Activated CD4-positive, alpha-beta T cell treated with anti-CD3 and anti-CD28 coated beads, Interleukin-2, amount 50 U/mL, for 16 hours (primary cell): Measurements from ENCODE around the gene DAND5.

Experiments
- DNase-seq: peaks from one replicate; pipeline ENCODE4 v3.0.0-alpha.2; 2020

The DAND5 gene

DNA sequence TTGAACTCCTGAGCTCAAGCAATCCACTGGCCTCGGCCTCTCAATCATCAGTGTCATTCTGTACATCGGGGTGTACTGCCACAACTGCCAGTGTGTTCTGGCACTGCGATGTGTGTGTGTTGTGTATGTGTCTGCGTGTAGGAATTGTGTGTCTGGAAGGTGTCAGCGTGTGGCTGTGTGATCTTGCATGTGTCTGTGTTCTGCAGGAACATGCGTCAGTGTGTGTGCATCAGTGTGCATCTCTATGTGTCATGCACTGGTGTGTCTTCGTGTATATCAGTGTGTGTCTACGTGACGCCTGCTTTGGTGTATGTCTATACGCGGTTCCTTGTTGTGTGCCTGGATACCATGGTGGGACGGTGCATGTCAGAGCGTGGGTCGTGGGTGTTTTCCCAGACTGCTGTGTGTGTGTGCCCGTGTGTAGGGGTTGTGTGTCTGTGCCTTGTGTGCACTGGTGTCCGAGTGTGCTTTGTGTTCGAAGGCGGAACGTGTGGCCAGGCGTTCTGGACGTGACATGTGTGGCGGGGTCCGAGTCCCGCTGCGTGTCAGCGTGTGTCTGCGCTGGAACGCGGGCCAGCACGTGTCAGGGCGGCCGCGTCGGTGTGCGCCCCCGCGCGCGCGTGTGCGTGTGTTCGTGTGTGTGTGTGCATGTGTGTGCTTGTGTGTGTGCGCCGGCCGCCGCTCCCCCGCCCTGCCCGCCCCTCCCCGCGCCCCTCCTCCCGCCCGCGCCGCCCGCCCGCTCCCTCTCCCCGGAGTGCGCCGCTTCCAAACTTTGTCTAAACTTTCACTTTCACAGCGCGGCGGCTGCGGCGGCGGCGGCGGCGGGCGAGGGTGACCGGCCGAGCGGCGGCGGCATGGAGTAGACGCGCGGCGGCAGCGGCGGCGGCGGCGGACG lies 25.6 kb downstream of the DAND5 start, which contains the start of gene NFIX:
NFIX (plus strand) TSS at position 775 of the 895 bp plus-strand sequence. CDS start 363 bp downstream, outside the sequence.
- peak; percentile 16 for DNase-seq

DNA sequence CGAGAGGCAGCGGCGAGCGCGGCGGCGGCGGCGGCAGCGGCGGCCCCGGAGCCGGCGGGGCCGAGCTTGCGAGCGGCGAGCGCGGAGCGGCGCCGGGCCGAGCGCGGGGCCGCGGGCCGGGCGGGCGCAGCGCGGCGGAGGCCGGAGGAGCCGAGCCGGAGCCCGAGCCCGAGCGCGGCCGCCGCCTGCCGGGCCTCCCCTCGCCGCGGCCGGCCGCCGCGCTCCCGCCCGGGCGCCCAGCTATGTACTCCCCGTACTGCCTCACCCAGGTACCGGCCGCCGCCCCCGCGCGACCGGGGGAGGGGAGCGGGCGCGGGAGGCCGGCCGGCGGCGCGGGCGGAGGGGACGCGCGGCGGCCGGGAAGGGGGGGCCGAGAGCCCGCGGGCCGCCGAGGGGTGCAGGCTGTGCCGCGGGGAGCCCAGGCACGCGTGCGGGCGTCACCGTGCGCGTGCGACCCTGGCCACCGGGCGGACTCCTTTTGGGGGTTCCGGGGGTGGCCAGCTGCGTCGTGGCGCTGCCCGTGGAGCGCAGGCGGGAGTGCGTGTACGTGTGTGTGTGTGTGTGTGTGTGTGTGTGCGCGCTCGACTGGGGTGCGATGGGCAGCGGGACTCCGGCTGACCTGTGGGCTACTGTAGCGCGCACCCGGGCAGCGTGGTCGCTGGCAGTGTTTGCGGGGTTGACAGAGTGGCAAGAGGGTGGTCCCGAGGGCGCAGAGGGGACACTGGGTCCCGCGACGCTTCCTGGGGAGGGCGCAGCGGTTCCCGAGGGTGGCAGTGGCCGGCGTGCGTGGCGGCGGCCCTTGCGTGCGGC lies 26.4 kb downstream of the DAND5 start:
- DNase-seq: no peak

DNA sequence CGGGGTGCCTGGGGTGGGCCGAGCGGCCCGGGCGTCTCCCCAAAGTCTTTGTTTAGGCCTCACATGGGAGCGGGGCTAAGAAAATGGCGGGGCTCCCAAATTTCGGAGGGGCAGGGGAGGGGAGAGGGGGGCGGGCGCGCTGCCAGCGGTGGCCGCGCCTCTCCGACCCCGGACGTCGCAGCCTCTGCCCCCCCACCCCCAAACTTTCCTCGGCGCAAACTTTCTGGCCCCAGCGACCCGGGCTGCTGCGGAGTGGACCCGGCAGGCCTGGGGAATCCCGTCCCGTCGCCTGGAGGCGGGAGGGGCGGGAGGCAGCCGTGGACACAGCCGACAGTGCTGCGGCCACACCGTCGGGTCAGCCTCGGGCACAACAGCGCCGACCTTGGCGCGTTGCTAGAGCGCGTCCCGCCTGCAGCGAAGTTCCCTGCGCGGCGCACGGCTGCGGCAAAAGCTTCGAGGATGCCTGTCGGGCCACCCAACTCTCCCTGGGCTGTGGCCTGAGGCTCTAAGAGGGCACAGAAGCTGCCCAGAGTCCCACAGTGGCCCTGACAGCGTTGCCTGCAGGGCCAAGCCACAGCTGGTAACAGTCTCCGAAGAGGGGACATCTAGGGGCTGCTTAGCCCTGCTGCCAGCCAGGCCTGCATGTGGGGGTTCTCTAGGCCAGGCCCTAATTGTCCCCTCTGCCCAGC lies 27.2 kb downstream of the DAND5 start:
- DNase-seq: no peak

DNA sequence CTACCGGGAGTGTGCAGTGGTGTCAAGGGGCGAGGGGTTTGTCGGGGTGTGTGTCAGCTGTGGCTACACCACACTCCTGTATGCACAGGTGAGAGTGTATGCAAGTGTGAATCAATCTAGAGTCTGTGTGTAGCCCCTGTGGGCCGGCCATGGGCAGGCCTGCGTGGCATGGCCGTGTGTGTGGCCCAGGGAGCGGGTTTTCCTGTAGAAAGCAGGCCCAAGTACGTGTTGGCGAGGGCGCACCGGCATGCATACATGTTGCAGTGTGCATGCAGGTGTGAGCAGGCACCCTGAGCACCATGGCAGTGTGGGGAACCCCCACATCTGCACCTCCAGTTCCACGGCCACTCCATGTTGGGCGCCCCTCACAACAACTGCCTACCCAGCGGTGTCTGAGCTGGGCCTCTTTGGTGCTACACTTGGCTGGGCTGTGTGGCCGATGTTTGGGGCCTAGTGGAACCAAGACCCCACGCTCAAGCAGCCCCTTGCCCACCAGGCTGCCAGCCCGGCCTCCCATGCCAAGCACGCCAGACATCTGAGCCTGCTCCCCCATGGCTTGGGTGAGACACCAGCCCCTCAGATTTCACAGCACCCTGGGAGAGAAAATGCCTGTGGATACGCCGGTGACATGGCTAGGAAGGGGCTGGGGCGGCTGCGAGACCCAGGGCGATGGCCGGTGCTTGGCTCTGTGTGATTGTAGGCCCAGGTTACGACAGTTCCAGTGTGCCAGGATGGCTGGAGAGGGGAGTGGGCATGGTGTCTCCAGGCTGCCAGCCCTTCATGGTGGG lies 28.0 kb downstream of the DAND5 start:
- no peak for DNase-seq

DNA sequence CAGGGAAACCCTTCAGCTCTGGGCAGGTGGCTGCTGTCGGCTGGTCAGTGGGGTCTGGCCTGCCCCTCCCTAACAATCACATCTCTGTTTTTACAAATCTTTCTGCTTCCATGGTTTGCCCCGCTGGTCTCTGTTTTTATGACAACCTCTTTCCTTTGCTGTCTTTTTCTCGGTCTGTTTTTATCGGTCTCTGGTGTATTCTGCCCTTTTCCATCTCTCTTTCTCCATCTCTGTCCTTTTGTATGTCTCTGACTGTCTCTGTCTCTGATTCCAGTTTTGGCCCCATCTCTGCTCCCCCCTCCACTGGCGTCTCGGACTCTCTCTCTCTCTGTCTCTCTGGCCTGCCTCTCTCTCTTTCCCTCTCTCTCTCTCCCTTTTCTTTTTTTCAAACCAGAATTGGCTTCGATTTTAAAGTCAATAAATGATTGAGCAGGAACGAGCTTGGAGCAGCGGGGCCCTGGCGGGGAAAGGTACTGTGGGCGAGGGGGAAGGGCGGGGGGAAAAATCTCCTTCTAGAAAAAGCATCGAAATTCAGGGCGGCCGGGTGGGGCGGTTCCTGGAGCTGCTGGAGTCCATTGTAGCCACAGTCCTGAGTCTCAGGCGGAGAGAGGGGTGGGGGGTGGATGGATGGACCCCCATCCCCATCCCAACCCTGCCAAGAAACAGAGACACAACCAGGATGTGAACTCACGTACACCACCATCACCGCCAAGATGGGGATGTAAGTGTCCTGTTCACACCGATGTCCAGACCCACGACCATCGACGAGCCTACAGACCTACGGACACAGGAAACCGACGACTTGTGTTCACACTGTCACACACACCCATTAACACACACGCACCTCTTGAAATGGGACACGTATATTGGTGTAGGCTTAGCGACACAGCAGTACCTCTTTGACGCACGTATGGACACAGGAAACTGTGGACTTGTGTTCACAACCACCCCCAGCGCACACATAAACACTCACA lies 28.9 kb downstream of the DAND5 start:
- DNase-seq: no peak

DNA sequence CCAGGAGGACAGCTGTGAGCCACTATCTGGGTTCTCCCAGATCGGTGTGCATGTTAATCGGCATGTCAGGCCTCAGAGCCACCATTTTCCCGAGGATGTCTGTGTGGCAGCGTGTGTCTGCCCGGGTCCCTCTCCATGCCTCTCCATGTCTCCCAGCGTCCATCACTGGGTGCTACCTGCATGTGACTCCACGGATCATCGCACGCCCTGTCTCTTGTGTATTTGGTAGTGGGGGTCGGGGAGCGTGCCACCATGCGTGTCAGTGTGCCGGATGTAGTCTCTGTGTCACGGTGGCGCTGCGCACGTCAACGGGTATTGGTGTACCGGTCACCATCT lies 31.8 kb downstream of the DAND5 start:
- no peak for DNase-seq

DNA sequence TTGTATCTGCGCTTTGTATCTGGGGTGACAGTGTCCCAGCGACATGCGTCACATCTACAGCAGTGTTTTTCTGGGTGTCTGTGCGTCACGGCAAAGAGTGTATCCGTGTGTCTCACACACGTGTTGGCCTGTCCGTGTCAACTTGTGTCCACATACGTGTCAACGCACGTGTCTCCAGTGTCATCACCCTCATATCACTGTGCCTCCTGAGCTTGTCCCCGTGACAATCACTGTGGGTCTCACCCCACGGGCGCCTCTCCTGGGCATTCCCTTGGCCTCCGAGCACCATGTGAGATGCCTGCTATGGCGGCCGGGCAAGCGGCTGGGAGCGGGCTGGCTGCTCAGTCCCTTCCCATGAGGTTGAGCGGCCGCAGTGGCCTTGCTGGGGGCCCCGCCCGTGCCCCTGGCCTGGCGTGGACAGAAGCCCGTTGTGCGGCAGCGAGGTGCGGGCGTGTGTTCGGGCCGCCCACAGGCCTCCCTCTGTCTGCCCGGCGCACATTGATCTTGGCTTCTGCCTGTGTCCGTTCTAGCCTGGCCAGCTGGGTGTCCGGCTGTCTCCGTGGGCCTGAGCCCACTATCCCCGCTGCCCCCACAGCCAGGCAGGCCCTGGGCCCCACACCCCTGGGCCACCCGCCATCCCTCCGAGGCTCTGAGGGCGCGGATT lies 32.3 kb downstream of the DAND5 start:
- DNase-seq: no peak

DNA sequence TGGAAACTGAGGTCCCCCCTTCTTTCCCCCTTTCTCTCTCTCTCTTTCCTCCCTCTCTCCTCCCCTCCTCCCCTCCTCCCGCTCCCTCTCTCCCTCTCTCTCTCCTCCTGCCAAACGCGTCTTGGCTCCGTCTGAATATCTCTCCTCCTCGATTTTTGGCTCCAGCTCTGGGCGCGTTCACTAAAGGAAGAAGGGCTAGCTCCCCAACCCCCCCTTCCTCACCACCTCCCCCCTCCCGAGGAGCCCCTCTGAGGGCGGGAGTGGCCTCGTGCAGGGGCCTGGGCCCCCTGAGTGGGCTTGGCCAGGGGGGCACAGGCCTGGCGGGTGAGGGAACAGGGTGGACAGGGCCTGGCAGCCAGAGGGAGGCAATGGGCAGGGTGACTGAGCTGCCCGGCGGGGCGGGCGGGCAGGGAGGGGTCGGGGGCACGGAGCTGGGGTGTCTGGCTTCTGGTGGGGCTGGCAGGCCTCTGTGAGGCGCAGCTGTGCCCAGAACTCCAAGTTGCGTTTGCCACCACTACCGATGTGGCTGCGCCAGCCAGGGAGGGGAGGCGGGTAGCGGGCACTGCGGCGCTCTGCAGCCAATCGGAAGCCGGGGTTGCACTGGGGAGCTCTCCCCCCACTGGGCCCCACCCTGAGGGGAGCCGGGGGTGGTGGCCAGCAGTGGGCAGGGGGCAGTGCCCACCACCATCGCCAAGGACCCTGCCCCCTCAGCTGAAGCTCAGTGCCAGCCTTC lies 33.0 kb downstream of the DAND5 start:
- no peak for DNase-seq

DNA sequence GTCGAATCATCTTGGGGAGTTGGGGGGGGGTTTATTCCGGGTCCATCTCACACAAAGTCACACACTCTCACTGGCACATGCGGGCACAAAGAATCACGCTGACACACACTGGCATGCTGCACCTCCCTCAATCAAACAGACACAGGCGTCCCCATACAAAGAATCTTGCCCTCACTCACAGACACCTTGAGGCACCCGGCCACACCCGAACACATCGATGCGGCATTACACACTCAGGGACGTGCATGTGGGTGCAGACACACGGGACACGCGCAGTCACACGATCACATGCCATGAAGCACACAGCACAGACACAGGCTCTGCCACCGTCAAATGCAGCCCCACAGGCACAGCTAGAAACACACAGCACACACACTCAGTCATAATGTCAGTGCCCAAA lies 33.7 kb downstream of the DAND5 start:
- DNase-seq: no peak

DNA sequence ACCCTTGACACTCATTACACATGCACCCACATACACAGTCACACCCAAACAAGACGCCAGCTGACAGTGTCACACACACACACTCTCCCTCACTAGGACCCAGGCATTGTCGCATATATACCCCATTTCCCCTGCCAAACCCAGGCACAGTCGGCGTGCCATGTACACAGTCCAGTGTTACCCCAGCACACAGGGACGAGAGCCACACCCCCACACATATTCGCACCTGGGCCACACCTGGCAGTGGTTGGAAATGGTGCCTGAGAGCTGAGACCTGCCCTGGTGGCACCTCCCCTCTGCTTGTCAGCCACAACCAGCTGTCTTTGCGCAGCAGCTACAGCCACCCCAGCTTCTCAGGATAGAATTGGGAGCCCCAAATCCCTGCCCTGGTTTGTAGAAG lies 34.9 kb downstream of the DAND5 start:
- no peak for DNase-seq

DNA sequence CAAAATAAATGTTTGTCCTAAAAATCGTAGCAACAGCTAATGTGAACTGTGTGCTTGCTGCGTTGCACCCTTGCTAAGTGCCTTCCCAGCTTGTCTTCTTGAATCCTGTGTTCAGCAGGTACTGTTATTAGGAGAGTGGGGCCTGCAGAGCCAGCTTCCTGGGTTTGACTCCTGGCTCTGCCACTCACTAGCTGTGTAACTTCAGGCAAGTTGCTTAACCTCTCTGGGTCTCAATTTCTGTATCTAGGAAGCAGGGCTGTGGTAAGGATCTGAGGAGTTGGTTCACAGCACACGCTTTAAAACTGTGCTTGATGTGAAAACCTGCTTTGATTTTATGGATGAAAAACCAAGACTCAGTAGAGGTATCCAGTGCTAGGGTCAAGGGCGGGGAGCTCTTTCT lies 35.9 kb downstream of the DAND5 start:
- no peak for DNase-seq

DNA sequence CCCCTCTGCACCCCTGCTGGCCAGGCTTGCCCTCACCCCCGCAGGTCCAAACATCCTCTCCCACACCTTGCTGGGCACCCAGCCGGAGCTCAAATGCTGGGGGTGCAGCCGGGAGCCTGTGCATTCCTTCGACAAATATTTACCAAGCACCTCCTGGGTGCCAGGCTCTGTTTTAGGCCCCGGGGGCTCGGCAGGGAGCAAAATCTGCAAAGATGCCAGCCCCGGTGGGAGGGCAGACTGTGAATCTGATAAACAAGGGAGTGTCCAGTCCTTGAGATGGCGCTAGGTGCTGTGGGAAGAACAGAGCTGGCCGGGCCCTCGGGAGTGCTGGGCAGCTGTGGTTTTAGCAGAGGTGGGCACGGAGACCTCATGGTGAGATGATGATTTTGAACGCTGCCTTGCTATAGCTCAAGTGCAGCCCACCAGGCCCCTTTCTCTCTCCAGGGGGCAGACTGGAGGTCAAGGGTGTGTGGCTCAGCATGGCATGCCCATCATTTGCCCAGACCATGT lies 36.5 kb downstream of the DAND5 start:
- no peak for DNase-seq

DNA sequence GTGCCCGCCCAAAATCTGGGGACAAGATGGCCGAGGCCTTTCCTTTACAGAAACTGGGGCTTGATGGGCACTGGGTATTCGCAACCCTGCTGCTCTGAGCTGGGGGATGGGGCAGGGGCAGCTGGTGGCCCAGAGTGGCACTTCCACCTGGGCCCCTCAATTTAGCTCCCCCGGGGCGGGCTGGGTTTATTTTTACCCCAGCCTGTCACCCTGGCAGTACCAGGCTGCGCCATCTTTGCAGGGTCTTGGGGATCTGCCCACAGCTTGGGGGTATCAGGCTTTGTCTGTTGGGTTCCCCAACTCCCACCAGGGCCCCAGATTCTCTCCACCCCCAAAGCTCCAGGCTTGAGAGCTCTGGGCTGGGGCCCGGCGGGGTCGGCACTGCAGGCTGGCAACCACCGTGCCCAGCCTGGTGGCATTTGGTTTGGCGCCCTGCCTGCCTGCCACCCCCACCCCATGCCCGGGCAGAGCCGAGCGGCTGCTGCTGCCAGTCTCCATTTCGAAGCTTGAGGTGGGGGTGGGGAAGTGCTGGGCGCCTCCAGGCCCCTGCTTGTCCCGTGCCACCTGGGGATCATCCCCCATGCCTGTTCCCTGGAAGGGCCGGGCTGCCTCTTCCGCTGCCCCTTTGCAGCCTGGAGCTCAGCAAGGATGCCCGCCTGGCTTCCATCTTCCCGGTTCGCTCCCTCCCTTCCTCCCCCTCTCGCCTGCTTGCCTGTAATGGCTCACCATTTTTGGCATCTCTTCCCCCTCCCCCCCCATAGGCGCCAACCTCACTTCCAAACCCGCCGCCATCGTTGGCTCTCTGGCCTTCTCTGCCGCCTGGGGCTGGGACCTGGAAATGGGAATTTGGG lies 37.3 kb downstream of the DAND5 start:
- no peak for DNase-seq

DNA sequence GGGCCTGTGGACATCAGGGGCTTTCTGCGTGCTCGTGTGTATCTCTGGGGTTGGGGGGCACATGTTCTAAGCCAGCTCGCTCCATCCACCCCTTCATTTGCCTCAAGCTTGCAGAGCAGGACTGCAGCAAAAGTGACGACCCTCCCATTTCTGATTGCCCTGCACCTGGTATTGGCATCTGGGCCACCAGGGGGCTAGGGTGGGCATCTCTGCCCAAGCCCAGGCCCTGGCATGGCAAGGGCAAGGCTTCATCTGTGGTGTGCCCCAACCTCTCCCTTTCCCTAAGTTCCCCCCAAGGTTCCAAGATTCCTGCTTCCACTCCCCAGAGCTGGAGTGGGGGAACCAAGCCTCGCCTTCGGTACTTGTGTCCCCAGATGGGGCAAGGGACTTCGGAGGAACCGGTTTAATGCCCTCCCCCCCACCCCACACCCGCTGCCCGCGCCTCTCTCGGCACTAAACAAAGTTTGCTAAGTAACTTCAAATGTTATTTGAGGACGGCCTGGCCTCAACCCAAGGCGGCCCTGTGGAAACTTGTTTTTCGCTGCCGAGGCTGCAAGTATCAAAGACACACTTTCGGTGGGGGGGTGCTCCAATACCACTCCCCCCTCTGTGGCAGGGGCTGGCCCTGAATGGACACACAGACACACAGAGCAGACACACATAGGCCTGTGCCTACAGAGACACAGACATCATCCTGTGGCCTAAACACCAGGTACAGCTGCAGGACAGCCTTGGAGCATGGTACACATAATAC lies 38.1 kb downstream of the DAND5 start:
- no peak for DNase-seq

DNA sequence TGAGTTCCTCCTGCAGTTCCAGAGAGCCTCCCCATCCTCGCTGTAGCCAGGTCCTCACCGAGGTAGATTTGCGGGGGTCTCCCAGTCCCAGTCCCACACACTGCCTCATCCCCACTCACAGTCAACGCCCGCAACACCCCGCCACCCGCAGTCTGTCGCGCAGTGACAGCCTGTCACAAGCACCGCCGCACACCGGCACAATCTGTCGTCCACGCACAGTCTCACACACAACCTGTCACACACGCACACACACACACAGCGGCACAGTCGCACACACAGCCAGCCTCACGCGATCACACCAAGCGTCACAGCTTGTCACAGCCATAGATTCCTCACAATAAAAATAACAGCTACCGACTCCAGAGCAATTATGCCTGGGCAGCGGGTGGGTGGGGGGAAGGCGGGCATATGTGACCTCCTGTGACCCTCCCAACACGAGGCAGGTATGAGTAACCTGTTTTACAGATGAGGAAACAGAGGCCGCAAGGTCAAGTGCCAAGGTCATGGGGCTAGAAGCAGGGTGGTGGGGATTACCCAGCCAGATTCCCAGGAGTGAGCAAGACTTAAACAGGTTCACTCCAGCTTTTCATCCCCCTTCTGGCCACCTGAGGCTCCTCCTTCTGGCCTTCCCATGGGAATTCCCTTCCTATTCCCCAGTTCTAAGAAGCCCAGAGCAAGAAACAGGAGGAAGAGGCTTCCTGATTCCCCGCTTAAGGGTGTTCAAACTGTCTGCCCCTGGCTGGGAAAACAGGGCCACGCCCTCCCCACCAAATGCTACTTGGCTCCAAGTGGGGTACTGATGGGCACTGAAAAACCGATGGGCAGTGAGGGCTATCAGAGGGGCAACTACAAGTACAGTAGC lies 39.8 kb downstream of the DAND5 start:
- DNase-seq: no peak

DNA sequence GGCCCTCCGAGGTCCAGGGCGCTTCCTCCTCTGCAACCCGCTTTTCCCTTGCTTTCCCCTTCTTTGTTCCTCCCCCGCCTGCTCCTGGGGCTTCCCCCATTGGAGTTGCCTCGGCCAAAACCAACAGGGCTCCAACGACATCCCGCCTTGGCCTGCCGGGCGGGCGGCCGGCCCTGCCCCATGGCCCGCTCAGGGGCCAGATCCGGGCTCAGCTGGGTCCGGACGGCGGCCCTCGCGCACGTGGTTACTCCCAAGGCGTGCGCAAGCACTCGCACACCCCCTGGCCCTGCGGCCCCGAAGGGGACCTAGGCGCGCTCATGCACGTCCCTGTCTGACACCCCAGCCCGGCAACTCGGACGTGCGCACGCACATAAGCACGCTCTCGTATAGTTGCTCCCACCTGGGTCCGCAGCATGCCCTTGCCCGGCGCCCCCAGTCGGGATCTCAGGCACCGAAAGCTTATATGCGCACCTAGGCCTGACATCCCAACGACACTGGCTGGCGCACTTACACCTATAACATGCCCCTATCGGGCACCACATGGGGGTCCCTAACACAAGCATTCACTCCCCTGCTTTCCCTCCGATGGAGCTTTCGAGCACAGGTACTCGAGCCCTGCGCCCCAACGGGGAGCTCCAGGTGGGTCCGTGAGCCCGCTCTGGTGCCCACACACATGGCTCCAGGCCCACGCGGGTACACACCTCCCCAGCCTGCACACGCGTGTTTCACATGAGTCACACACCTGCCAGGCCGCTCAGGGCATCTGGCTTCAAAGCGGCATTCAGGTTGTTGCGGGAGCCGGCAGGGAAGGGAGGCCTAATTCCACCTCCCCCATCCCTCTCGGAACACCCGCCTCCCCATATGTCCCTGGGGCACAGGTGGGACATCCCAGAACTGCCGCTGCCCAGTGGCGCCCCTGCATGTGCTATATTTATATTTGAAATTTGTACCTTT lies 40.9 kb downstream of the DAND5 start:
- DNase-seq: no peak
